K562 treated with DMSO at 1 percent for 12 hours (cell line): ENCODE results near the gene EFCAB9. TPM values are rescaled to one million over a fixed set of nuclear protein-coding genes. Genes with fewer than 3 reads are reported as not detected.

Experiments used
- total RNA-seq: library from RNA; unstranded; fragments of 300-600 nt; gene quantifications from 2 replicates; pipeline ENCODE4 v1.2.3, GENCODE V29; 2022; ENCODE audit not compliant: insufficient read depth

Gene EFCAB9
- not detected in 2 replicates for total RNA-seq

DNA sequence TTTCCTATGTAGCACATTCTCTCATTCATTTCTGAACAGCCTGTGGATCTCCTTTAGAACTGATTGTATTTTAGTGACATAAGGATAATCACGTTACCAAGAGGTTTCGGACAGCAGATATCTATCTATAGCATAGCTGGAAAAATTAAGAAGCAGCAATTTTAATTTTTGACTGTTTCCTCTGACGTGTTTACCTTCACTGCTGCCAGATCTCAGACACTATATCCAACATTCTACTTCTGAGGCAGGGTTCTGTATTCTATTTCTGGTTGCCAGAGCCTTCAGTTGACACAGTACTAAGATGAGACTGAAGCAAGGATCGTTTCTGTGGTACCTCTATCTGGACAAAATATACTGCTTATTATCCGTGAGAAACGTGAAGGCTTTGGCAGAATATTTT, at the start of gene EFCAB9:
TSS of gene EFCAB9 (plus strand) at position 301 of the 400 bp plus-strand sequence. CDS start at position 302, 1 bp downstream.

DNA sequence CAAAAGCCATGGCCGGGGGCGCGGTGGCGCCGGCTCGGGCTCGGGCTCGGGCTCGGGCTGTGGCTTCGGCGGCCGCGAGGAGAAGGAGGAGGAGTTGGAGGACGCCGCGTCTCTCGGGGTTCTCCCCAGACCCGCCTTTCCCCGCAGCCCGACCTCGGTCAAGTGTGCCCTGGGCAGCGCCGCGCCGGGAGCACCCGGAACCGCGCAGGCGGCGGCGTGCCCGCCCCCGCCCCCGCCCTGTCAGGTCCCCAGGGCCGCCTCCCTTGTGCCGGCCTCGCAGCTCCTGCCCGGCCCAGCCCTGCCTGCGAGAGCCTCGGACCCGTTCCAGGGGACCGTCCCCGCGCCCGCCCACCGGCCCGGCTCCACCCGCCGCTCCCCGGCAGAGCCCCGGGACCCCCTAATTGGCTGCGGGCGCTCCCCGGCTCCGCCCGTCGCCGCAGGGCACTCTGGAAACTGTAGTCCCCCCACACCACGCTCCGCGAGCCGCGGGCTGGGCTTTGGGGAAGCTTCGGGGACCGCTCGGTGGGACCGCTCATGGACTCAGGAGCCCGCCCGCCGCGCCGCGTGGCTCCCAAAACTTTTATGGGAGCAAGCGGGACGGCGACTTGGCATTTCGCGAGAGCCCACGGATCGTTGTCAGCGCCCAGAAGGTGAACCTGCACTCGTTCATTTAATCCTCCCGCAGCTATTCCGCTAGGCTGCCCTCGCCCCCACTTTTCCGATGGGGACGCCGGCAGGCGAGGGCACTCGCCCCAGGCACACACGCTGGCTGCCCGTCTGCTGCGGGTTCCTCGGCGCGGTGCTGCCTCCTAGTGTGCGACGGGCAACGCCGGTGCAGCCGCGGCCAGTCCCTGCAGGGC, 5.7 kb upstream of the EFCAB9 start, which contains the start of gene STK10:
TSS of gene STK10 (minus strand) at position 192 of the 860 bp plus-strand sequence. CDS start at position 10, 182 bp downstream.

Other genes with a start within 250 kb of the EFCAB9 start
- 9.9 and 30.8 TPM in 2 replicates for gene FBXW11, start 187.5 kb upstream of the EFCAB9 start, total RNA-seq
- 3.4 and 9.0 TPM in 2 replicates for gene STK10, start 5.9 kb upstream of the EFCAB9 start, total RNA-seq
- 0.24 and 0.89 TPM in 2 replicates for gene UBTD2, start 89.6 kb downstream of the EFCAB9 start, total RNA-seq